HG03045 (cell line): ENCODE measurements around the gene ZNF469.

ENCODE experiments used
- ATAC-seq: cut with Tn5 transposase; IDR thresholded peaks from one replicate; pipeline ENCODE4 v1.9.1; 2021; ENCODE audit warnings: mild to moderate bottlenecking, moderate library complexity; ENCODE audit not compliant: unreplicated experiment

The ZNF469 gene

DNA sequence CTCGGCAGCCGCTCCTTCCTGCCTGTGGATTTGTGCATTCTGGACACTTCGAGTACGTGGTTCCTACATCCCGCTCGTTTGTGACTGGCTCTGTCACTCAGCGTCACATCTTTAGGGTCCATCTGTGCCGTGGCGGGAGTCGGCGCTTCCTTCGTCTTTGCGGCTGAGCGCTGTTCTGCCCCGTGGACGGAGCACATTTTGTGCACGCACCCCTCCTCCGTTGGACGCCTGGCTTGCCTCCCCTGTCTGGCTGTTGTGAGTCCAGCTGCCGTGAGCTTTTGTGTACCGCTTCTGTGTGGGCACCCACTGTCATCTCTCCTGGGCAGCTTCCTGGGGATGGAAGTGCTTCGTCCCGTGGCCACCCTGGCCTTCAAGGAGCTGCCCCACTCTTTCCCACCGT, 6.4 kb downstream of the ZNF469 start:
- no peak for ATAC-seq

- ATAC-seq = no peak
Measured at GRCh38 chr16:88389621-88390160, 6.9 kb downstream of the ZNF469 start.

DNA sequence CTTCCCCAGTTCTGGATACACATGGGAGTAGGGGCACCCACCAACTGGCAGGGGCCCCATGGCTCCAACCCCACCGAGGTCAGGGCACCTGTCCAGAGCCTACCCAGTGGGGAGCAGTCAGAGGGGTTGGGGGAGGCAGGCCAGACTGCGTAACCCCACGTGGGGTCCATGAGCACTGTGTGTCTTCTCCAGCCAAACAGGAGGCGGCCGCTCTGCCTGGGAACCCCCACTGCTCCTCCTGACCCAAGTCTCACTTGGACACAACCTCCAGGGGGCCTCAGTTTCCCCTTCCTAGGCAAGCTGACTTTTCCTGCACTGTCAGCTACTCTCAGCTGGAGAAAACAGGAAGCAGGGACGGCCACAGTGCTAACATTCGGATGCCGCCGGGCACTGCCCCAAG, 7.5 kb downstream of the ZNF469 start:
- no peak for ATAC-seq

DNA sequence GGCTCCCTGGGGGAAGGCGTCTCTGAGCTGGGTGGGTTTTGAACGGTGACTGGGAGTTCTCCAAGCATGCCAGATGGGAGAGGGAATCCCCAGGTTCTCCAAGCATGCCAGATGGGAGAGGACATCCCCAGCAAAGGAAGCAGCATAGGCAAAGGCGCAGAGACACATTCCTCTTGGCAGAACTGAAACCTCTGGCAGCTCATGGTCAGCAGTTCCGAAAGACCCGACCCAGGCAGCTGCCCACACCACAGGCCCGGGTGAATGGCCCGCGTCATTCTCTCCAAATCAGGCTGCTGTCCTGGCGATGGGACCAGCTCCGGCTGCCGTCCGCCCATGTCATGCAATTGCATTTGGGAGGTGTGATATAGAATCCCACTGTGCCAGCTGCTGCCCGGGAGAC, 8.0 kb downstream of the ZNF469 start:
- ATAC-seq = no peak

GRCh38 chr16:88391144-88391850, 8.5 kb downstream of the ZNF469 start:
- no peak for ATAC-seq

DNA sequence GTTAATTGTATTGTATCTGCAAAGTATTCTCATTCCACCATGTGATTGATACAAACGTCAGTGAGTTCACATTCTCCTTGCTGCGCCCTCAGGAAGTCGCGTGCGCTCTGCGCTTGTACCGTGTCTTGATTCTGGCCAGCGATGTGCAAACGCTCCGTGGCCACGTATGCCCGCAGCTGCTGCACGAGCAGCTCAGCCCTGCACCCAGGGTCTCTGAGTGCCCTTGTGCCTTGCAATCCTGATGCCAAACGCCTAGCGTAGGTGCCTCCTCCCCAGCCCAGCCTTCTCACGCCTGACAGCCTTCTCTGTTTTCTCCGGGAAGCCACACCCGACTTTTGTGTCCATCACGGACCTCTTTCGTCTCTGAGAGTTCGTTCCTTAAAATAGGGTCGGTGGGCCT, 9.4 kb downstream of the ZNF469 start:
- ATAC-seq = no peak

DNA sequence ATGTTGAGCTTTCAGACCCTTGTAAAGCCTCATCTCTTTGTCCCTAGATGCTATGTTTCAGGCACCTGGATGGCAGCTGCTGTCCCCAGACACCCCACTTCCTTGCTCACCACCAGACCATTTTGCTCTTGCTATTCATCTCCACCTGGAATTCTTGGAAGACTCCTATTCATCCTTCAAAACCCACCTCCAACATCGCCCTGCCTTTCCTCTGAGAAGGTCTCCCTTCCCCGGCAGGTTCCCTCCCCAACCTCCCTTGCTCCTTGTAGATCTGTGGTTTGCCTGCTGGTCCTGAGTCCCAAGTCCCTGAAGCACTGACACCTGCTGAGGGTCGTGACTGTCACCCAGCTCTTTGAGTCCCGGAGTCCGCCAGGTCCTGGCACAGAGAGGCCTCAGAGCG, 9.9 kb downstream of the ZNF469 start:
- no peak for ATAC-seq

- no peak for ATAC-seq
Measured at GRCh38 chr16:88393034-88393433, 10.3 kb downstream of the ZNF469 start.

- ATAC-seq = no peak
Measured at GRCh38 chr16:88393571-88393970, 10.8 kb downstream of the ZNF469 start.

GRCh38 chr16:88394426-88394825, 11.7 kb downstream of the ZNF469 start:
- no peak for ATAC-seq

DNA sequence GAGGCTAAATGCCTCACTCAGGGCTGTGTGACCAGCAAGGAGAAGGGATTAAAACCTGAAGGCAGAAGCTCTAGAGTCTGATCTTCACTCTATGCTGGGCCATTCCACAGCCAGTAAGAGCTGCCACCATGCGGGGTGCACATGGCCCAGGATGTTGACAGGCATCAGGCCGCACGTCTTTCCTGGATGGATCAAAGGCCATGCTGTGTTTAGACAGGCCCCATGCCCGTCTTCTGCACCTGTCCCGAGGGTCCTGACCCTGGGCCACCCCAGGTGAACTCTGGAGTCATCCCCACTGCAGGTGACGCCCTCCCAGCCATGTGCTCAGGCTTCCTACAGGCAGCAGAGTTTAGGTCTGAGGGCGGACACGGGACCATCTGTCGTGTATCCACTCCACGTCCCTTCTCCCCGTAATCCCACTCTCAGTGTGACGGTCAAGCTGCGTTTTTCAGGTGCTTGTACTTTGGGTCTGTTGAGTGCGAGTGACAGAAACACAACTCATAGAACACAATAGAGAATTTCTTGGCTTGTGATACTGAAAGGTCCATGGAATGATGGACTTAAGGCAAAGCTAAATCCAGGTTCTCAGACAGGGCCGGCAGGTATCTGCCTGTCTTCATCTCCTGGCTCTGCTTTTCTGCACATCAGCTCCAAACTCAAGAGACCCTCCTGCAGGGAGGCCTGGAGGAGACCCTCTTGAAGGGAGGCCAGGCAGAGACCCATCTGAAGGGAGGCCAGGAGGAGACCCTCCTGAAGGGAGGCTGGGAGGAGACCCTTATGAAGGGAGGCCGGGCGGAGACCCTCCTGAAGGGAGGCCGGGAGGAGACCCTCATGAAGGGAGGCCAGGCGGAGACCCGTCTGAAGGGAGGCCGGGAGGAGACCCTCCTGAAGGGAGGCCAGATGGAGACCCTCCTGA, 13.2 kb downstream of the ZNF469 start:
- no peak for ATAC-seq

- no peak for ATAC-seq
Measured at GRCh38 chr16:88398170-88398873, 15.6 kb downstream of the ZNF469 start.

GRCh38 chr16:88398874-88399178, 16.1 kb downstream of the ZNF469 start:
- ATAC-seq = no peak

- no peak for ATAC-seq
Measured at GRCh38 chr16:88400186-88400585, 17.4 kb downstream of the ZNF469 start.

DNA sequence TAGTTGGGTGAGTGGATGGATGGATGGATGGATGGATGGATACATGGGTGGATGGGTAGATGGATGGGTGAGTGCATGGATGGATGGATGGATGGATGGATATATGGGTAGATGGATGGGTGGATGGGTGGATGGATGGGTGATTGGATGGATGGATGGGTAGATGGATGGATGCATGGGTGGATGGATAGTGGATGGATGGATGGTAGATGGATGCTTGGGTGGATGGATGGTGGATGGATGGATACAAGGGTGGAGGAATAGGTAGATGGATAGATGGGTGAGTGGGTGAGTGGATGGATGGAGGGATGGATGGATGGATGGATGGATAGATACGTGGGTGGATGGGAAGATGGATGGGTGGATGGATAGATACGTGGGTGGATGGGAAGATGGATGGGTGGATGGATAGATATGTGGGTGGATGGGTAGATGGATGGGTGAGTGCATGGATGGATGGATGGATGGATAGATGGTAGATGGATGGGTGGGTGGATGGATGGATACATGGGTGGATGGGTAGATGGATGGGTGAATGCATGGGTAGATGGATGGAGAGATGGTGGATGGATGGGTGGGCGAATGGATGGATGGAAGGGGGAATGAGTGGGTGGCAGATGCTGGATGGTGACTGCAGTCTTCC, 19.0 kb downstream of the ZNF469 start:
- ATAC-seq = no peak

DNA sequence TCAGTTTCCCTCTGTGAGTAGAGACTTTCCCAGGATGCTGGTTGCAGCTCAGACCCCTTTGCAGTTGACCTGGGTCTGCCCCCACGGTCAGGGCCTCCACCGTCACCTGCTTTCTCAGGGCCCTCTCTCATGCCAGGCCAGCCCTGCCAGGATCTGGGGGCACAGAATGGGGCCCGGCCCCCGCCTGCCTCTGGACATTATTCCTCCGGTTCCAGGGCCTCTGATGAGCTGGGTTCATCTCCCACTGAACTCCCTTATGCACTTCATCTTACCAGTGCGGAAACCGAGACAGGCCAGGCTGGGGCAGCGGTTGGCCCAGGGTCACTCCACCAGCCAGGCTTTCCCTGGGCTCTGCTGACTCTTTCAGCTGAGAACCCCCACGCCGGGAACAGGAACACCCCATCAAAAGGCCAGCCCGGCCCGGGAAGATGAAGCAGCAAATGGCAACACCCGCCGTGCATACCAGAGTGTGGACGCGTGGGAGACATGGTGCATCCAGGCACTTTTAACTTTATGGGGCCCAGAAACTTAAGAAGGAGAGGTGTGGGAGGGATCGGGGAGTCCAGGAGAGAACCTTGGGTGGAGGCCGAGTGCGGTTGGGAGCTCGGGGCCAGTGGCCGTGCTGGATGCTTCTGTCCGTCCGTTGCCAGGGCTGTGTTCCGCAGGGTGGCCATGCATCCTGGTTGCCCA, 19.9 kb downstream of the ZNF469 start:
- ATAC-seq = no peak

DNA sequence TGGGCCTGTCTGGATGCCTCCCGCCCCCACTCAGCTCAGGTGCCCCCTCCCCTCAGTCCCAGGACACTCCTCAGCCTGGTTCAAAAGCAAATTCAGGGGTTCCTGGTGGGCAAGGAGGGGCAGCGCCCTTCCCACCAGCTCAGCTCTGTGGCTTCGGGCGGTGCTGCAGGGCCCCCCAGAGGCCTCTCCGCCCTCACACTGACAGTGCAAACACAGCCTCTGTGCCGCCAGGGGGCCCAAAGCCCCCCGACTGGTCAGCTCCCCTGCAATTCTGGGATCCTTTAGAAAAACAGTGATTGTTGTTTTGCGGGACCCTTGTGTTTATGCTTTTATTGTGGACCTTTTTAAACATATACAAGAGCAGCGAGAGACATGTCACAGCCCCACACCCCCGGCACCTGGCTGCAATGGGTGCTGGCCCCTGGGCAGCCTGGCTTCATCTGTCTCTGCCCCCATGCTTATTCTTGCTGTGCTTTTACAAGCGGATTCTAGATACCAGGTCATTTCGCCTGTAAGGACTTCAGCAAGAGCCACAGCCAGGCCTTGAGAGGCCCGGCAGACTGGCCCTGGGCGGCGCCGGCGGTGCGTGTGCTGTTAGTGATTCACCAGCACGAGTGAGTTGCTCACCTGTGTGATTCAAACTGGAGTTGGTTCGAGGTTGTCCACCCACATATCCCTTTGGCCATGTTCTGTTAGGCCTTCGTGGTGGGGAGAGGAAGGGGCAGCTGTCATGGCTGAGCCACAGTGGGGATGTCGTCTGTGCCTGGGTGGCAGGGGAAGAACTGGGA, 21.2 kb downstream of the ZNF469 start:
- no peak for ATAC-seq

GRCh38 chr16:88404769-88405168, 22.0 kb downstream of the ZNF469 start:
- no peak for ATAC-seq

- no peak for ATAC-seq
Measured at GRCh38 chr16:88405216-88406060, 22.7 kb downstream of the ZNF469 start.
